GM19351 (cell line): ENCODE data around the gene ARL6.

ENCODE experiments used
- ATAC-seq: cut with Tn5 transposase; IDR thresholded peaks from one replicate; pipeline ENCODE4 v1.9.1; 2021; ENCODE audit warnings: mild to moderate bottlenecking, moderate library complexity; ENCODE audit not compliant: unreplicated experiment

ARL6 gene

GRCh38 chr3:97764407-97765238, at the start of gene ARL6:
Gene ARL6 (plus strand): TSS chr3:97764758. CDS start chr3:97768108, 3,350 bp downstream.
- peak; percentile 92 for ATAC-seq

- peak; percentile 95 for ATAC-seq
These were observed 45.3 kb upstream of the ARL6 start for GRCh38 chr3:97719156-97719821.

- ATAC-seq = no peak
These were observed 44.1 kb upstream of the ARL6 start for GRCh38 chr3:97720417-97720816.

GRCh38 chr3:97721446-97721845, 43.1 kb upstream of the ARL6 start:
- no peak for ATAC-seq

- no peak for ATAC-seq
These were observed 27.6 kb upstream of the ARL6 start for GRCh38 chr3:97736928-97737327.

- no peak for ATAC-seq
These were observed 25.8 kb upstream of the ARL6 start for GRCh38 chr3:97738761-97739160.

- ATAC-seq = no peak
These were observed 22.5 kb upstream of the ARL6 start for GRCh38 chr3:97742036-97742435.

- ATAC-seq = no peak
These were observed 20.3 kb upstream of the ARL6 start for GRCh38 chr3:97744289-97744688.

- peak; percentile 45 for ATAC-seq
These were observed 762 bp upstream of the ARL6 start for GRCh38 chr3:97763586-97764406.

GRCh38 chr3:97765336-97765735, 778 bp downstream of the ARL6 start:
- ATAC-seq = no peak

- no peak for ATAC-seq
These were observed 8.4 kb downstream of the ARL6 start for GRCh38 chr3:97772926-97773325.

GRCh38 chr3:97778152-97778551, 13.6 kb downstream of the ARL6 start:
- ATAC-seq = no peak

- peak; percentile 88 for ATAC-seq
These were observed 29.0 kb downstream of the ARL6 start for GRCh38 chr3:97793420-97794019.

- ATAC-seq = no peak
These were observed 31.4 kb downstream of the ARL6 start for GRCh38 chr3:97795951-97796350.

- ATAC-seq = no peak
These were observed 39.9 kb downstream of the ARL6 start for GRCh38 chr3:97804471-97804870.

GRCh38 chr3:97810779-97811390, 46.3 kb downstream of the ARL6 start:
- no peak for ATAC-seq

- ATAC-seq = peak; percentile 74
These were observed 50.8 kb downstream of the ARL6 start for GRCh38 chr3:97815149-97815917.

- ATAC-seq = no peak
These were observed 52.3 kb downstream of the ARL6 start for GRCh38 chr3:97816811-97817210.

GRCh38 chr3:97817965-97818364, 53.4 kb downstream of the ARL6 start:
- ATAC-seq = no peak

- no peak for ATAC-seq
These were observed 56.2 kb downstream of the ARL6 start for GRCh38 chr3:97820780-97821179.
